Nephron (organoid): Measurements from ENCODE around the gene DIP2C.

ENCODE experiments used
- H3K27ac Mint-ChIP-seq, 3 experiments: 2 replicates each; pipeline ENCODE4 v1.8.0; 2020; ENCODE audit warnings: mixed read lengths in 3 of 3, mild to moderate bottlenecking in 2 of 3, moderate library complexity in 1 of 3
- H3K27me3 Mint-ChIP-seq: 2 replicates; pipeline ENCODE4 v1.8.0; 2021; ENCODE audit warnings: low read depth, mild to moderate bottlenecking, moderate library complexity, mixed read lengths
- H3K36me3 Mint-ChIP-seq: 2 replicates; pipeline ENCODE4 v1.8.0; 2020; ENCODE audit warnings: low read depth, mixed read lengths
- H3K4me1 Mint-ChIP-seq: 2 replicates; pipeline ENCODE4 v1.8.0; 2020; ENCODE audit warnings: mixed read lengths
- H3K4me3 Mint-ChIP-seq, 3 experiments: 2 replicates each; pipeline ENCODE4 v1.8.0; 2020; ENCODE audit warnings: mild to moderate bottlenecking in 3 of 3, mixed read lengths in 3 of 3, moderate library complexity in 2 of 3
- H3K9me3 Mint-ChIP-seq: 2 replicates; pipeline ENCODE4 v1.8.0; 2020; ENCODE audit warnings: mixed read lengths
- TF ChIP-seq, protein P1 (sequence below), 3 experiments: fragments of 200-600 bp; sonication (generic); IDR thresholded peaks; one replicate each; pipeline ENCODE4 v1.5.0; 2021; ENCODE audit warnings: antibody characterized with exemption in 3 of 3; ENCODE audit not compliant: unreplicated experiment in 3 of 3

DIP2C gene

DNA sequence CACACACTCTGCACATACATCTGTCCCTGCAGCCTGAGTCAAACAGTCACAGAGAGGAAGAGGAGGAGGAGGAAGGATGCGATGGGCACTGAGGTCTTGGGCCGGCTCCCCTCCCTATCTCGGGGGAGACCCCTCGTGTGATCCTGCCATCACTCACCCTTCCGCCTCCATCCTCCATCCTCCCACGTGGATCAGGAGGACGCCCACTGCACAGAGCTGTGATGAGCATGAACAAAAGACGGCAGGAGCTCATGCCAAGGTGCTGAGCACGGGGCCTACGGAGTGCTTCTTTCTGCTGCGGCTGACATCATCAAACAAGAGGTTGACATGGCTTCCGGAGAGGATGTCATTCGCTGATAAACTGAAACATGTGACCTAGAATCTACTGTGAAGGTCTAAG, 68.0 kb downstream of the DIP2C start:
- no peaks in the 10 kb centered on the region for H3K9me3 Mint-ChIP-seq
- H3K4me1 Mint-ChIP-seq: peaks cover 84% of the 10 kb centered on the region
- H3K27ac Mint-ChIP-seq: peak overlapping the region in 1 of 3 experiments; percentile 79
- H3K36me3 Mint-ChIP-seq: no peaks in the 10 kb centered on the region
- TF ChIP-seq, protein P1, sequence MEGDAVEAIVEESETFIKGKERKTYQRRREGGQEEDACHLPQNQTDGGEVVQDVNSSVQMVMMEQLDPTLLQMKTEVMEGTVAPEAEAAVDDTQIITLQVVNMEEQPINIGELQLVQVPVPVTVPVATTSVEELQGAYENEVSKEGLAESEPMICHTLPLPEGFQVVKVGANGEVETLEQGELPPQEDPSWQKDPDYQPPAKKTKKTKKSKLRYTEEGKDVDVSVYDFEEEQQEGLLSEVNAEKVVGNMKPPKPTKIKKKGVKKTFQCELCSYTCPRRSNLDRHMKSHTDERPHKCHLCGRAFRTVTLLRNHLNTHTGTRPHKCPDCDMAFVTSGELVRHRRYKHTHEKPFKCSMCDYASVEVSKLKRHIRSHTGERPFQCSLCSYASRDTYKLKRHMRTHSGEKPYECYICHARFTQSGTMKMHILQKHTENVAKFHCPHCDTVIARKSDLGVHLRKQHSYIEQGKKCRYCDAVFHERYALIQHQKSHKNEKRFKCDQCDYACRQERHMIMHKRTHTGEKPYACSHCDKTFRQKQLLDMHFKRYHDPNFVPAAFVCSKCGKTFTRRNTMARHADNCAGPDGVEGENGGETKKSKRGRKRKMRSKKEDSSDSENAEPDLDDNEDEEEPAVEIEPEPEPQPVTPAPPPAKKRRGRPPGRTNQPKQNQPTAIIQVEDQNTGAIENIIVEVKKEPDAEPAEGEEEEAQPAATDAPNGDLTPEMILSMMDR (IDR thresholded peaks at IDR 0.05; ENCODE audit: unreplicated experiment in 3 of 3): no peak
- no peaks in the 10 kb centered on the region for H3K27me3 Mint-ChIP-seq
- peak overlapping the region in 1 of 3 experiments; percentile 9 for H3K4me3 Mint-ChIP-seq

DNA sequence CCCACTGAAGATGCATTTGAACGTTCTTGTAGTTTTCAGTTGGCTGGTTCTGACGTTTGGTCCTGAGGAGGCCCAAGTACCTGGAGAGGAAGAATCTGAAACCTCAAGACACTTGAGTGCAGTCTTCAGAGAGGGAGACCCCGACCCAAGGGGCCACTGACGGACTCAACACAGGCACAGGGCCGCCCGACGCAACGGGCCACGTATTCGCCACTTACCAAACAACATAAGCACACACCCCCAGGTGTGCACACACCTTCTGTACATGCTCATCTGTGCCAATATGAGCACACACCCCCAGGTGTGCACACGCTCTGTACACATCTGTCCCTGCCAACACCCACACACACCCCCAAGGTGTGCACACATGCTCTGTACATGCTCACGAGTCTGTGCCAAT, 68.5 kb downstream of the DIP2C start:
- Mint-ChIP-seq H3K36me3 (no peaks in the 10 kb centered on the region), H3K4me1 (peaks cover 88% of the 10 kb centered on the region), H3K9me3 (no peaks in the 10 kb centered on the region), H3K27me3 (no peaks in the 10 kb centered on the region), H3K27ac (peak overlapping the region in 2 of 3 experiments; percentile 64 to 79), H3K4me3 (no peak overlapping the region)
- TF ChIP-seq, protein P1 (IDR thresholded peaks at IDR 0.05; ENCODE audit: unreplicated experiment in 3 of 3): no peak

DNA sequence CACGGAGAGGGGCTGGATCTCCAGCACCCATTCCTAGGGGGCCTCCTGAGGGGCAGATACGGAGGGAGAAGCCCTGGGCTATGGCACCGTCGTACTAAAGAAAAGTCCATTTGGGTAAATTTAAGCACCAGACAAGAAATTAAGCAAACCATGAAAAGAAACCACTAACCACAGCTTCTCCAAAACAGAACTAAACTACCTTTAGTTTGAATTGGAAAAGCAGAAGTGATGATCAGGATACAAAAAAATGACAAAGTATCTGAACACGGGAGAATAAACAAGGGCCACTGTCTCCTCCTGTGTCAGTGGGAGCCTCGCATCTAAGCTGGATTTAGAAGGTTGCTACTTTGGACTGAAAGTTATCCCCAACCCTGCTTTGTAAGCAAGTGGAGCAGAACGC, 69.1 kb downstream of the DIP2C start:
- TF ChIP-seq, protein P1 (IDR thresholded peaks at IDR 0.05; ENCODE audit: unreplicated experiment in 3 of 3): no peak
- no peaks in the 10 kb centered on the region for H3K27me3 Mint-ChIP-seq
- H3K27ac Mint-ChIP-seq: peak overlapping the region; percentile 13 to 79 (median 64)
- H3K36me3 Mint-ChIP-seq: no peaks in the 10 kb centered on the region
- H3K9me3 Mint-ChIP-seq: no peaks in the 10 kb centered on the region
- peaks cover 89% of the 10 kb centered on the region for H3K4me1 Mint-ChIP-seq
- H3K4me3 Mint-ChIP-seq: peak overlapping the region in 1 of 3 experiments; percentile 20

DNA sequence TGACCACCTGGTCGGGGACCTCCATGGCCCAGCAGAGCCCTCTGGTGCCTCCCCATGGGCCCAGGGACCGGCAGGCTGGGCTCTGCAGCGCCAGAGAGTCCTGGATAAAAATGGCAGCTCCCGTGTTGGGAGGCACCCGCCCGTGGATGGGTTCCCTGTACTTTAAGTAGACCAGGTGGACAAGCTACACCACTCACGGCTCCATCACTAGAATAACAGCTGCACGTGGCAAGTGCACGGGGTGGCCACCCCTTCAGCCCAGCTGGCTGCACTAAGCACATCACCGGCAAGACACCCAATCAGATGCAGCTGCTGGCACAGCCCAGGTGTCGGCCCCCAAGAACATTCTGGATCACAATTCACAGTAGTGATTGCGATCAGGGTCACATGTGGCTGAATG, 69.8 kb downstream of the DIP2C start:
- Mint-ChIP-seq H3K9me3 (no peaks in the 10 kb centered on the region), H3K27ac (peak overlapping the region; percentile 13 to 79 (median 60))

DNA sequence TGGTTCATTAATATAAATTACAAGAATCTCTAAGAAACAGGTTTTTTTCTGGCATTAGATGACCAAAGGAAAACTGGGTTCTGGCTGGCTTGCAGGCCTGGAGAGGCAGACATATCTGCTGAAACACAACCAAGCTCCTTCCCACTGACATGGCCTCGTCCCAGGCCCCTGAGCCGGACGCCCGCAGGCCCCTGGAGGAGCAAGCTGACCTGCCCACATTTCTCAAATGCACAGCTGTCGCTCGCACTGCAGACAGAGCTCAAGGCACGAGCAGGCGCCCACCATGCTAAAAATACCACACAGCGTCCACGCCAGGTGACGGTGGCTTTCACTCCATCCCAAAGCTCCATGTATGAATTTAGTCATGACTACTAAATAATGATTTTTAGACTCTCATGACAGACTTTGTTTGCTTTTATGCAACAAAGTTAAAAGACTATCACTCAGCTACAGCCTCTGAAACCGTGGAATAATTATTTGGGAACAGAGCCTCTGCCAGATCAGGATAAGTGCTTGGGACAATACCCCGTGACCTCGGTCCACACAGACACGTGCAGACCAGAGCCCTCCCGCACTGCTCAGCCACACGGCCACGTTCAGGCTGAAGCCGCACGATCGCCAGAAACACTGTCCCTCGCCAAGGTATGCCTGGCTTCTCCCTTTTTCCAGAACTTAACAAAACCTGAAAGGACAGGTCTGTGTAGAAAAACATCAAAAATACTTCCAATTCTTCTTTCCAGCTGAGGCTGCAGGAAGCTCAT, 71.1 kb downstream of the DIP2C start:
- Mint-ChIP-seq H3K4me3 (peak overlapping the region in 2 of 3 experiments; percentile 29 to 50), H3K4me1 (peaks cover 90% of the 10 kb centered on the region), H3K9me3 (no peaks in the 10 kb centered on the region), H3K36me3 (no peaks in the 10 kb centered on the region), H3K27me3 (no peaks in the 10 kb centered on the region), H3K27ac (peak overlapping the region; percentile 63 to 84 (median 67))
- TF ChIP-seq, protein P1 (IDR thresholded peaks at IDR 0.05; ENCODE audit: unreplicated experiment in 3 of 3): no peak

More for the DNA sequence above, 69.8 kb downstream of the DIP2C start:
- Mint-ChIP-seq H3K36me3 (no peaks in the 10 kb centered on the region), H3K4me3 (no peak overlapping the region), H3K27me3 (no peaks in the 10 kb centered on the region), H3K4me1 (peaks cover 89% of the 10 kb centered on the region)
- TF ChIP-seq, protein P1 (IDR thresholded peaks at IDR 0.05; ENCODE audit: unreplicated experiment in 3 of 3): no peak

DNA sequence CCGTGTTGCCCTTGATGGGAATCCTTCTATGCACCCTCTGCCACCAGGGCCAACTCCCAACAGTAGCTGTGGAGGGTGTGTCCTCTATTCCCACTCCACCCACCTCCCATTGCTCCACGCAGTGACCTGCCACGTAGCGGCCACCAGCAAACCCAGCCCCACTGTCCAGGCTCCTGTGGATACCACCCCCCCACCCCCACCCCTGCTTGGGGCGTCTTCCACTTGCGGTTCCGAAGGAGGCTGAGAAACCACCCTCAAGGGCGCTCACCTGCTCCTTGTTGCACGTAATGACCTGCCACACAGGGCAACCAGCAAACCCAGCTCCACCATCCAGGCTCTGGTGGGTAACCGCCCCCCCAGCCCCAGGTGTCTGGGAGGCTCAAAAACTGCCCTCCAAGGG, 72.0 kb downstream of the DIP2C start:
- H3K9me3 Mint-ChIP-seq: no peaks in the 10 kb centered on the region
- no peaks in the 10 kb centered on the region for H3K36me3 Mint-ChIP-seq
- H3K4me3 Mint-ChIP-seq: no peak overlapping the region
- no peaks in the 10 kb centered on the region for H3K27me3 Mint-ChIP-seq
- H3K4me1 Mint-ChIP-seq: peaks cover 94% of the 10 kb centered on the region
- TF ChIP-seq, protein P1 (IDR thresholded peaks at IDR 0.05; ENCODE audit: unreplicated experiment in 3 of 3): no peak
- H3K27ac Mint-ChIP-seq: peak overlapping the region; percentile 49 to 67 (median 63)
